Stomach smooth muscle (tissue), 2 donors: Measurements from ENCODE around the gene GPR180.

Source experiments
- H3K27ac ChIP-seq: one replicate; pipeline ENCODE4 v1.7.0; 2013; ENCODE audit warnings: mild to moderate bottlenecking, low read length, inconsistent platforms
- H3K27me3 ChIP-seq, 2 donors: one replicate each; pipeline ENCODE4 v1.7.0; 2013; ENCODE audit warnings: low read length in 2 of 2; ENCODE audit not compliant: insufficient read depth in 2 of 2, control insufficient read depth in 1 of 2
- H3K36me3 ChIP-seq, 2 donors: one replicate each; pipeline ENCODE4 v1.7.0; 2013; ENCODE audit warnings: low read length in 2 of 2; ENCODE audit not compliant: control insufficient read depth in 2 of 2, insufficient read depth in 2 of 2
- H3K4me1 ChIP-seq: one replicate; pipeline ENCODE4 v1.7.0; 2013; ENCODE audit warnings: low read length; ENCODE audit not compliant: control insufficient read depth, insufficient read depth
- H3K4me3 ChIP-seq, 2 donors: one replicate each; pipeline ENCODE4 v1.7.0; 2013; ENCODE audit warnings: low read length in 2 of 2
- H3K9ac ChIP-seq, 2 donors: one replicate each; pipeline ENCODE4 v1.7.0; 2013; ENCODE audit warnings: low read length in 2 of 2, mild to moderate bottlenecking in 1 of 2
- H3K9me3 ChIP-seq, 2 donors: one replicate each; pipeline ENCODE4 v1.7.0; 2013; ENCODE audit warnings: low read length in 2 of 2; ENCODE audit not compliant: control insufficient read depth in 2 of 2
- donor health status: healthy.
- donor health status: Pancreatic carcinoma.

GPR180 gene

DNA sequence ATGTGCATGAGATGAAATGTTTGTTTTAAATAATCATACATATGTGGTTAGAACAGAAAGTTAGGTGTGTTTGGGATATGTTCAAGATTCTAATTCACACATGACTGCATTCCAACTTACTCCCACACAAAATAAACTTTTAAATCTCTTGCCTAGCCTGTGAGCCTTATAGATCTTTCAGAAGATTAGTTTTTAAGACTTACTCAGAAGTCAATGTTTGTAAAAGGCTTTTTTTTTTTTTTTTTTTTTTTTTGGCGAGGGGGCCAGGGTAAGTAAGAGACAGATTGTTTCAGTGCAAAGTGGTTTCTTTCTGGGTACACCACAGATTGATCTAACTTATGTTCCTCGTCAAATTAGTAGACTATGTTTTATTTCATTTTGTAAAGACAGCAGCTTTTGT lies 39.1 kb downstream of the GPR180 start:
- no peak overlapping the region for H3K9ac ChIP-seq
- H3K4me1 ChIP-seq = no peaks in the 10 kb centered on the region
- no peak overlapping the region for H3K27ac ChIP-seq
- no peaks in the 10 kb centered on the region for H3K36me3 ChIP-seq
- no peaks in the 10 kb centered on the region for H3K27me3 ChIP-seq
- no peak overlapping the region for H3K4me3 ChIP-seq
- no peaks in the 10 kb centered on the region for H3K9me3 ChIP-seq

DNA sequence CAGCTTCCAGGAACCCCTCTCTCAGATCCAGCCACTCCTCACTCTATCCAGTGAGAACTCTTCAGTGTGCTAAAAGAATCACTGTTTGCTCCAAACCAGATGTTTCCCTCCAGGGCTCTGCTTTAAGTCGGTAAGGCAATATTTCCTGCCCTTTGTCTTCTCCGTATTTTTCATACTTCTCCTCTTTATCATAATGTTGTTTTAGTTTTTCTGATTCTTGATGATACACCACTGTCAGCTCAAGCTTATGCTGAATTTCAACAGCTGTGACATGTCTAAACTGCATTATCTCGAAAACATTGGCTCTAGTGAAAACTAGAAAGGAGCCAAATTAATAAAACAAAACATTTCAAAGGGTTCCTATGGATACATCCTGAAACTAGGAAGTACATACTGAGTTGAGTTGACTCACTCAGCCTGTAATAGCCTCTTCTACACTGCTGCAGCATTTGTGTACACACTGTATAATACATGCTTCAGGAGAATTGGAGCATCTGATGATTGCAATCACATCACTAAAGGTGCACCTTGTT lies 39.8 kb downstream of the GPR180 start:
- Histone ChIP-seq H3K27ac (no peak overlapping the region), H3K9ac (no peak overlapping the region), H3K4me1 (no peaks in the 10 kb centered on the region), H3K36me3 (no peaks in the 10 kb centered on the region), H3K27me3 (no peaks in the 10 kb centered on the region), H3K4me3 (no peak overlapping the region), H3K9me3 (no peaks in the 10 kb centered on the region)

DNA sequence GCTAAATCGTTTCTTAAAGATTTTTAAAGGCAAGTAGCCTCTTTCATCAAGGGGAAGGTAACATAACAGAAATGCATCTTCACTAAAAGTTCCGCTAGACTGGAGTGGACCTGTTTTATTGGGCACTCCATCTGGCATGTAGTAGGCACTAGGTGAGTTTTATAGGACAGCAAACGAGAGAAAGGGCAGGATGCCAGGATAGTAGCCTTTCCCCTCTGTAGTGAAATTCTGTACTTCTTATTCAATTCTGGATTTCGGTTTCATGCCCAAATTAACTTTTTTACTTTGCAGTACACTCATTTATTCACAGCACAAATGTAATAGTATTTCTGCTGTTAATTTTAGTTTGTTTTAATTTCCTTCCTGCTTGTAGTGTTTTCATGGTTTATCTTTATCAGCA lies 45.2 kb downstream of the GPR180 start:
- Histone ChIP-seq H3K4me3 (no peak overlapping the region), H3K36me3 (no peaks in the 10 kb centered on the region), H3K27ac (no peak overlapping the region), H3K4me1 (no peaks in the 10 kb centered on the region), H3K9me3 (no peaks in the 10 kb centered on the region), H3K9ac (no peak overlapping the region), H3K27me3 (no peaks in the 10 kb centered on the region)

DNA sequence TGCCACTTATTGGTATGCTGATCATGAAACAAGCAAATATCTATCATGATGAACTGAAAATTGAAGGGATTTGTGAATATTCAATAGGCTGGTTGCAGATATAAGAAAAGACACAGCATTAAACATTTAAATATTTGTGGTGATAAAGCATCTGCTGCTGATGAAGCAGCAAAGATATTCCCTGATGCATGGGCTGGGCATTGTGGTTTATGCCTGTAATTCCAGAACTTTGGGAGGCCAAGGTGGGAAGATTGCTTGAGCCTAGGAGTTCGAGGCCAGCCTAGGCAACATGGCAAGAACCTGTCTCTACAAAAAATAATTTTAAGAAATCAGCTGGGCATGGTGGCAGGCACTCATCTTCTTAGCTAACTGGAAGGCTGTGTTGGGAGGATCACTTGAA lies 54.5 kb downstream of the GPR180 start:
- Histone ChIP-seq H3K4me3 (no peak overlapping the region), H3K9me3 (no peaks in the 10 kb centered on the region), H3K4me1 (no peaks in the 10 kb centered on the region), H3K27ac (no peak overlapping the region), H3K27me3 (no peaks in the 10 kb centered on the region), H3K9ac (no peak overlapping the region), H3K36me3 (no peaks in the 10 kb centered on the region)

DNA sequence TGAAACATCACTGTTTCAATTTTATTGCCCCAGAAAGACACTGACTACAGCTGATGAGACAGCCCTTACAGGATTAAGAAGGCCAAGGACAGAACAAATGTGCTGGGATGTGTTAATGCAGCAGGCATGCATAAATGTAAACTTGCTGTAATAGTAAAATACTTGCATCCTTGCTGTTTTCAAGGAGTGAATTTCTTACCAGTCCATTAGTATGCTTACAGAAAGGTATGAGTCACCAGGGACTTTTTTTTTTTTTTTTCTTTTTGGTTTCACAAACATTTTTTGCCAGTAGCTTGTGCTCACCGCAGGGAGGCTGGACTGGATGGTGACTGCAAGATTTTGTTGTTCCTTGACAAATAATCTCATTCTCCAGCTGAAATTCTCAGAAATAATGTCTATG lies 55.1 kb downstream of the GPR180 start:
- Histone ChIP-seq H3K9ac (no peak overlapping the region), H3K36me3 (no peaks in the 10 kb centered on the region), H3K4me1 (no peaks in the 10 kb centered on the region), H3K4me3 (no peak overlapping the region), H3K27ac (no peak overlapping the region), H3K9me3 (no peaks in the 10 kb centered on the region), H3K27me3 (no peaks in the 10 kb centered on the region)

DNA sequence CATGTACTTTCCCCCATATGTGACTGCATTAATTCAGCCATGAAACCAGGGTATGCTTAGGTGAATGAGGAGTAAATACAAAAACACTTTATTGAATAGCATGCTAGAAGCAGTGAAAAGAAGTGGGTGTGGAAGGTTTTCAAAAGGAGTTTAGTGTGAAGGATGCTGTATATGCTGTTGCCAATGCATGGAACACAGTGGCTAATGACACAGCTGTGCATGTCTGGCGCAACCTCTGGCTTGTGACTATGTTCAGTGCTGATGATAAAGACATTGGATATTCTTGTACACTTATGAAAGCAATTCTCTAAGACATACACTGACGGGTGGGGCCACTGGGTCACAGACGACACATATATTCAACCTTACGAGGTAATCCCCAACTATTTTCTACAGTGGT lies 55.5 kb downstream of the GPR180 start:
- Histone ChIP-seq H3K9me3 (no peaks in the 10 kb centered on the region), H3K4me1 (no peaks in the 10 kb centered on the region), H3K27ac (no peak overlapping the region), H3K36me3 (no peaks in the 10 kb centered on the region), H3K9ac (no peak overlapping the region), H3K27me3 (no peaks in the 10 kb centered on the region), H3K4me3 (no peak overlapping the region)

DNA sequence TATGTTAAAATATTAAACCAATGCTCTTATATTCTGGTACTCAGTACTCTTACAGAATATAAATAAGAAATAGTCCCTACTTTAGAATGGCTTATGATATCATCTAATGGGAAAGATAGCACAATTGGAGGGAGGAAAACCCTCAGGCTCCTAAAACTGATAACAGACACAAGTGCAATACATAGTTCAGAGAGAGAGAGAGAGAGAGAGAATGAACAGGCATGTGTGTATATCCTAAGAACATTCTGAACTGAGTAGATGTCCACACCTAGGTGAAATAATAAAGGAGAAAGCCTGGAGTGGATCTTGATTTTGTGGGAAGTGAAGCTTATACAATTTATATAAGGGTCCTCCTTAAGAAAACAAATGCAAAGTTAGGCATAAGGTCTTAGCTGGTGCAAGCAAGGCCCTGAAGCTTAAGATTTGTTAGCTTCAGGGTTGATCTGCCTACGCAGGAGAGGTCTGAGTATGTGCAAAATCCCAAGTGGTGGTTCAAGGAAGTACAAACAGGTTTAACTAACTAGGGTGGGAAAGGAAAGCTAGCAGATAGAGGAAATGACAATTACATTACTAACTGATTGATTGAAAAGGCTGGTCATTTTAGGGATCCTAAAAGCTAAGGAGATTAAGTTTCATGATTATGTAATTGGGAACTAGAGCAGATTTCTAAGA lies 57.4 kb downstream of the GPR180 start:
- Histone ChIP-seq H3K4me1 (no peaks in the 10 kb centered on the region), H3K27ac (no peak overlapping the region), H3K36me3 (no peaks in the 10 kb centered on the region), H3K9me3 (no peaks in the 10 kb centered on the region), H3K27me3 (peaks cover 0 to 2% of the 10 kb centered on the region in 2 donors), H3K9ac (no peak overlapping the region), H3K4me3 (no peak overlapping the region)

DNA sequence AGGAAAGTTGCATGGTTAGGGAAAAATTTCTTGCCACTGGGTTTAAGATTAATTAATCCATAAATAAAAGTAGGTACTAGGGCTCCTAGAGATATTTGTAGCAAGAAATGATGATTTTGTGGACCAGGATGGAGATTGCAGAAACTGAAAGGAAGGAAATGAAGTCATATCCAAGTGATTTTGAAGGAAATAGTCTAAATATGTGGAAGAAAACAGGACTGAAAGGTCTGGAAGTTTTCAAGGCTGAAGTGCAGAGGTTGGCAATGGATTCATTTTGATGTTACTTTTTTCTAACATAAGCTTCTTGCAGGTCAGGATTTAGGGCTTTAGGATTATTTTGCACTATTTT lies 57.9 kb downstream of the GPR180 start:
- H3K9me3 ChIP-seq = no peaks in the 10 kb centered on the region
- no peak overlapping the region for H3K27ac ChIP-seq
- H3K36me3 ChIP-seq = no peaks in the 10 kb centered on the region
- H3K27me3 ChIP-seq = peaks cover 0 to 2% of the 10 kb centered on the region in 2 donors
- no peak overlapping the region for H3K9ac ChIP-seq
- no peak overlapping the region for H3K4me3 ChIP-seq
- H3K4me1 ChIP-seq = no peaks in the 10 kb centered on the region

DNA sequence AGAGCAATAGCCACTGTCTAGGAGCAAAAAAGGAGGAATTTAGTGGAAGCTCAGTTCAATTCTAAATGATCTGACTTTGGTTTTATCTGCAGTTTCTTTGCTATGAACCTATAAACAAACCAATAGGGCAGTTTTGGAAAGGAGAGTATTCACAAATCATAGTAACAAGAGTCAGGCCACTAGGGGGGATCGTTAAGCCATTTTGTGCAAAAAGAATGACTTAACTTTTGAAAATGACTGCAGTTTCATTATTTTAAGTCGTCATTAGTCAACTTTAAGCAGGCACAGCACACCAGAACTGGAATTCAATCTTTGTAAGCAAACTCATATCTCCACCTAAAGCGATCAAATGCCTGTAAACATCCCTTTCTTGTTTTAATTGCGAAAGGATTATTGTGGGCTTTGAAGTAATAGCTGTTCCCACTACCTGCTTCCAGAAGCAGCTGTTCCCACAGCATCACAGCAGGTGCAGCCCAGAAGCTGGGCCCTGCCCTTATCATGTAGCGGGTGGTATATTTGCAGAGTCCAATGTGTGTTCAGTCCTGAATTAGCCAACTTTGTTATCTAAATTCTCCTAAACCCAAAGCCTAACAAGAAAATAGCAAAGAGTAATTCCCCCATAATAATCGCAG lies 59.2 kb downstream of the GPR180 start:
- no peaks in the 10 kb centered on the region for H3K36me3 ChIP-seq
- no peak overlapping the region for H3K4me3 ChIP-seq
- no peaks in the 10 kb centered on the region for H3K4me1 ChIP-seq
- peaks cover 0 to 4% of the 10 kb centered on the region in 2 donors for H3K27me3 ChIP-seq
- no peak overlapping the region for H3K9ac ChIP-seq
- H3K27ac ChIP-seq = no peak overlapping the region
- no peaks in the 10 kb centered on the region for H3K9me3 ChIP-seq

DNA sequence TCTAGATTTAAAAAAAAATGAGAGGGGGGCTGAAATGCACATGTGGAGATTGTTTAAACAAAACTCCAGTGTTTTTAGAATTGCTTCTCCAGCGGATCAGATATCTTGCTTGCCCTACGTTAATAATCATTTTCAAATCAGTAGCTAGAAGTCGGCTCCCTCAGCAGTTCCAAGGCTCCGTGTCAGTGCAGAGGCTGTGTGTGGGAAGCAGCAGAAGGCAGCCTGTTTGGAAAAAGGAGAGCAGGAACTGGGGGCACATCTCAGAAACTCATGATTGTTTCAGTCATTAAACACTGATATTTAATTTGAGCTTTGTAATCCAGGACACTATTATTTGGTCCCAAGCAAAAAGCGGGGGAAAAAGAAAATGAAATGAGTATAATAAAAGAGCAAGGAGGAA lies 59.7 kb downstream of the GPR180 start:
- H3K4me1 ChIP-seq = no peaks in the 10 kb centered on the region
- no peaks in the 10 kb centered on the region for H3K36me3 ChIP-seq
- peaks cover 0 to 6% of the 10 kb centered on the region in 2 donors for H3K27me3 ChIP-seq
- H3K9ac ChIP-seq = no peak overlapping the region
- H3K9me3 ChIP-seq = no peaks in the 10 kb centered on the region
- no peak overlapping the region for H3K27ac ChIP-seq
- H3K4me3 ChIP-seq = no peak overlapping the region

DNA sequence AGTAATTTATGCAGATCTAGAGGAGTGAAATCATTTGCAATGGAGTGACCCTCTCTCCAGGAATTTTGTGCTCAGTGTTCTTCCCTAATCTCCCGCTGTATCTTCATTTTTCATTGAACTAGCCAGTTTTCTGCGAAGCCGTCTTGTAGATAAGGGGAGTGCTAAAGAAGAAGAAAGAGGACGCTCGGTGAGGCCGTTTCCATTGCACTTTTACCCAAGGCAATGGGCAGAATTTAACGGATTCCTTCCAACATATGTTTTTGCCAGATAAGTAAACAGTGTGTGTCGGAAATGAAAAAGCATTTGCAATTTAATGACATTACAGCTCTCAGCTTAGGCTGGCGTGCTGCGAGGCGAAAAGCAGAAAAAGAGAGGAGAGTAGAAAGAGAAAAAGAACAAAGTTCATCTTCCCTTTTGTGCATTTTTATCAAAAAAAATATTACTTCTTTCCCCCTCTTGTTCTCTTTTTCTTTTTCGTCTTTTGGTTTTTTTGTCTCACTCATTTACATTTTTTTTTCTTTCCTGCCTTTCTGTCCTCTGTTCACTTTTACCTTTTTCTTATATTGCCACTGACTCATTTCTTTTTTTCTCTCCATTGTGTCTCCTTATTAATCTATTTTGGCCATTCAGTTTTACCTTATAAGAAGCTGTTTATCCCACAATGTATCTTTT lies 60.8 kb downstream of the GPR180 start:
- Histone ChIP-seq H3K4me3 (no peak overlapping the region), H3K4me1 (no peaks in the 10 kb centered on the region), H3K27me3 (peaks cover 0 to 6% of the 10 kb centered on the region in 2 donors)

More for the DNA sequence above, 60.8 kb downstream of the GPR180 start:
- Histone ChIP-seq H3K9ac (no peak overlapping the region), H3K36me3 (no peaks in the 10 kb centered on the region), H3K9me3 (no peaks in the 10 kb centered on the region), H3K27ac (no peak overlapping the region)
